Activated CD4-positive, alpha-beta T cell treated with anti-CD3 and anti-CD28 coated beads for 48 hours (primary cell): ENCODE results near the gene DERL3.
"Not testable (repeated sequence)": the region's sequence is repeated elsewhere in the genome, so short reads cannot be mapped to it uniquely, and the experiment has no call there.

Source experiments
- DNase-seq: peaks from one replicate; pipeline ENCODE4 v3.0.0-alpha.2; 2020

The DERL3 gene

GRCh38 chr22:23838681-23839468, at the start of gene DERL3:
Gene DERL3, minus strand, starts transcription at chr22:23839006. Its CDS starts 19 bp downstream, at chr22:23838987.
- DNase-seq, result peak; percentile 97

- DNase-seq, result no peak
These were observed 45.3 kb upstream of the DERL3 start for GRCh38 chr22:23884140-23884539.

- DNase-seq, result no peak
These were observed 44.9 kb upstream of the DERL3 start for GRCh38 chr22:23883658-23884057.

- no peak for DNase-seq
These were observed 43.6 kb upstream of the DERL3 start for GRCh38 chr22:23882370-23882769.

GRCh38 chr22:23878219-23878618, 39.4 kb upstream of the DERL3 start:
- DNase-seq, result no peak

GRCh38 chr22:23877566-23877965, 38.8 kb upstream of the DERL3 start:
- DNase-seq, result no peak

- DNase-seq, result no peak
These were observed 37.0 kb upstream of the DERL3 start for GRCh38 chr22:23875801-23876200.

GRCh38 chr22:23874871-23875270, 36.1 kb upstream of the DERL3 start:
- no peak for DNase-seq

GRCh38 chr22:23868580-23868979, 29.8 kb upstream of the DERL3 start:
- no peak for DNase-seq

- DNase-seq, result not testable (repeated sequence)
These were observed 25.8 kb upstream of the DERL3 start for GRCh38 chr22:23864499-23865154.

GRCh38 chr22:23862103-23862502, 23.3 kb upstream of the DERL3 start:
- DNase-seq, result peak; percentile 57

GRCh38 chr22:23860187-23860586, 21.4 kb upstream of the DERL3 start:
- DNase-seq, result not testable (repeated sequence)

GRCh38 chr22:23859201-23859600, 20.4 kb upstream of the DERL3 start:
- no peak for DNase-seq

- DNase-seq, result no peak
These were observed 19.6 kb upstream of the DERL3 start for GRCh38 chr22:23858484-23858815.

GRCh38 chr22:23857606-23858483, 19.0 kb upstream of the DERL3 start, which contains the start of gene SLC2A11:
Gene SLC2A11, plus strand, starts transcription at chr22:23857875. Its CDS starts 125 bp downstream, at chr22:23858000.
- peak; percentile 97 for DNase-seq

- peak; percentile 27 for DNase-seq
These were observed 18.2 kb upstream of the DERL3 start for GRCh38 chr22:23856721-23857605.

- DNase-seq, result no peak
These were observed 11.4 kb upstream of the DERL3 start for GRCh38 chr22:23850136-23850611.

GRCh38 chr22:23849009-23850006, 10.5 kb upstream of the DERL3 start:
- DNase-seq, result peak; percentile 90

- DNase-seq, result no peak
These were observed 9.4 kb upstream of the DERL3 start for GRCh38 chr22:23847991-23848864.
